GM18498 (cell line): Measurements from ENCODE around the gene VAT1.
A peak's percentile ranks its signal among the peaks of the same experiment; 100 is the strongest.
"Not testable (repeated sequence)": the region's sequence is repeated elsewhere in the genome, so short reads cannot be mapped to it uniquely, and the experiment has no call there.

Source experiments
- ATAC-seq: cut with Tn5 transposase; IDR thresholded peaks from one replicate; pipeline ENCODE4 v1.9.1; 2021; ENCODE audit warnings: mild to moderate bottlenecking, moderate library complexity; ENCODE audit not compliant: unreplicated experiment

VAT1 gene

GRCh38 chr17:43010667-43011308 lies 11.4 kb downstream of the VAT1 start:
- ATAC-seq, result no peak

DNA sequence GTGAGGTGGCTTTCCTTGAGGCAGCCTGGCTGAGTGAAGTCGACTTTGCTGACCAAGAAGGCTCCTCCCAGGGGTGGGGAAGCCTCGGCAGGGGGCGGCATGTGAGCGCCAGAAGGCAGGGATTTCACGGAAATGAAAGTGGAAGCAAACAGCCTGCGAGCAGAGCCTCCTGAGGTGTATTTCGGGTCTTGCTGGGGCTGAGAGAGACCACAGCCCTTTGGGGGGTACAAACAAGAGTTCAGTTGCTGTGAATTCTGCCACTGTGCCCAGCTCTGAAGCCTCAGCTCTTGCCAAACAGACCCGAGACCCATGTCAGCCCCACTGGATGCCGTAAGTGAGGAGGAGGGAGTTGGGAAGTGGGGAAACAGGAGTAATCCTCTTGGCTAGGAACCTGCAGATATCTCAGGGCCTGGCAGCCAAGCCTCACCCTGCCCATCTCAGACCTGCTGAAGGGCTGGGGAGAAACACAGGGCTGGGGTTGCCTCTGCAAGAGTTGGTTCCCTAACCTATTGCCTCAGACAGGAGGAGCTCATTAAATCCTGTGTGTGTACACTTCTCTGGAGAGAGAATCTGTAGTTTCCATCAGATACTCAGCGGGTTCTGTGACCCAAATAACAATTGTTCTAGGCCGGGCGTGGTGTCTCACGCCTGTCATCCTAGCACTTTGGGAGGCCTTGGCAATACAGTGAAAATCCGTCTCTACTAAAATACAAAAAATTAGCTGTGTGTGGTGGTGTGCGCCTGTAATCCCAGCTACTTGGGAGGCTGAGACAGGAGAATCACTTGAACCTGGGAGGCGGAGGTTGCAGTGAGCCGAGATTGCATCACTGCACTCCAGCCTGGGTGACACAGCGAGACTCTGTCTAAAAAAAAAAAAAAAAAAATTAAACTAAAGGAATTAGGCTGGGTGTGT lies 15.3 kb downstream of the VAT1 start, which contains the start of gene IFI35:
Gene IFI35, plus strand, starts transcription at position 146 of the 913 bp plus-strand sequence. Its CDS starts 164 bp downstream, at position 310.
- ATAC-seq, result peak; percentile 88

DNA sequence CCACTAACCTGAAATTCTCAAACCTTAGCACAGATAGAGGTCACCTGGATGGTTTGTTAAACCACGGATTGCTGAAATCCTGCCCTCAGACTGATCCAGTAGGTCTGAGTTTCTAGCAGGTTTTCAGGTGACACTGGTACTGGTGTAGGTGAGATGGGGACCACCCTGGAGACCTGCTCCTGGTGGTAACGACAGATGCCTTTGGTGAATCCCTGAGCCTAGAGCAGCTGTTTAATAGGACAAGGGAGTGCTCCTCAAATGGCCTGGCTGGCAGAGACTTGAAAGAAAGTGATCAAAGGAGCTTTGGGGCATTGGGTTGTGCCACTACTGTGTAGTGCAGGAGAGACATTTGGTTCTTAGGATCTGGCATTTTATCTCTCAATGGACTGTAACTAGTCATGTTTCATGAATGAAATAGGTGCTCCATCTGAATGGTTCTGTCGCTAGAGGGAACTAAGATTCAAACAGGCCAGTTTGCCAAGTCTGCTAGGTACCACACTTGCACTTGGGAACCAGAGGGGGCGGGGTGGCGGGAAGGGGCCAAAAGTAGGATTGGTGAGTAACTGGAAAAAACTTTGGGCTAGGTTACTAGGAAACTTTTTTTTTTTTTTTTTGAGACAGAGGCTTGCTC lies 18.5 kb downstream of the VAT1 start:
- no peak for ATAC-seq

GRCh38 chr17:43000894-43001293 lies 21.3 kb downstream of the VAT1 start:
- not testable (repeated sequence) for ATAC-seq

- no peak for ATAC-seq
Measured at GRCh38 chr17:42999003-42999525, 23.1 kb downstream of the VAT1 start.

GRCh38 chr17:42997984-42998938 lies 23.9 kb downstream of the VAT1 start, which contains the start of gene RPL27:
Gene RPL27, plus strand, starts transcription at chr17:42998419. Its CDS starts 332 bp downstream, at chr17:42998751.
- peak; percentile 92 for ATAC-seq

- no peak for ATAC-seq
Measured at GRCh38 chr17:42997390-42997983, 24.7 kb downstream of the VAT1 start.

GRCh38 chr17:42993913-42994312 lies 28.3 kb downstream of the VAT1 start:
- ATAC-seq, result not testable (repeated sequence)

- no peak for ATAC-seq
Measured at GRCh38 chr17:42992872-42993271, 29.3 kb downstream of the VAT1 start.

DNA sequence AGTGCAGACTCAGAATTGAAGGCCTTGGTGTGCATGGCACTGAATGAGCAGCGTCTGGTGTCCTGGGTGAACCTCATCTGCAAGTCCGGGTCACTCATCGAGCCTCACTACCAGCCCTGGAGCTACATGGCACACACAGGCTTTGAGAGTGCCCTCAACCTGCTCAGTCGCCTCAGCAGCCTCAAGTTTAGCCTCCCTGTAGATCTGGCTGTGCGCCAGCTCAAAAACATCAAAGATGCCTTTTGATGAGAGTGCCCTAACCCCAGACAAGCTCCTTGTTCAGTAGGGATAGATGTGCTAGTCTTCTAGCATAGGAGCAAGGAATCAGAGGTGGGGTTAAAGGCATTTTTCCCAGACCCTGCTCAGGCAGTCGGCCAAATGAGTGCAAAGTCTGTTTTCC lies 30.7 kb downstream of the VAT1 start:
- ATAC-seq, result no peak

- ATAC-seq, result no peak
Measured at GRCh38 chr17:42989726-42990652, 32.2 kb downstream of the VAT1 start.

- no peak for ATAC-seq
Measured at GRCh38 chr17:42989141-42989540, 33.0 kb downstream of the VAT1 start.

- ATAC-seq, result peak; percentile 37
Measured at GRCh38 chr17:42985225-42985624, 37.0 kb downstream of the VAT1 start.

GRCh38 chr17:42982266-42982665 lies 39.9 kb downstream of the VAT1 start:
- no peak for ATAC-seq

GRCh38 chr17:42980766-42981397 lies 41.3 kb downstream of the VAT1 start:
- peak; percentile 61 for ATAC-seq

DNA sequence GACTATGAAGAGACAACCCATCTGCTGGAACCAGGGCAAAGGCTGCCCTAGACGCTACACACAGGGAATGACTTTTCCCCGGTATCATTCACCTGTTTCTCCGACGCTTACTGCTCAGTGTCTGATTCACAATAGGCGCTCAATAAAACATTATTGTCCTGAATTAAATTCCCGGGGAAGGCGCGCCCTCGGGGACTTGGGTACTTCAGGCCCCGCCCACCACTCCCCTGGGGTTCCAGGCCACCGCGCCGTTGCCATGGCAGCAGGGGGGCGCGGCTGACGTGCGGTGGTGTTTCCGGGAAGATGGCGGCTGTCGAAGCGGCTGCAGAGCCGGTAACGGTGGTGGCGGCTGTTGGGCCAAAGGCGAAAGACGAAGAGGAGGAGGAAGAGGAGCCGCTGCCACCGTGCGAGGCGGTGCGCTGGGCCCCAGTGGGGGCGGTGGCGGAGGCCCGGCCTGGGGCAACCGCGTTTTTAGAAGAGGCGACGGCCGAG lies 41.9 kb downstream of the VAT1 start, which contains the start of gene RUNDC1:
Gene RUNDC1, plus strand, starts transcription at position 292 of the 492 bp plus-strand sequence. Its CDS starts 12 bp downstream, at position 304.
- peak; percentile 76 for ATAC-seq

- ATAC-seq, result peak; percentile 33
Measured at GRCh38 chr17:42979511-42980273, 42.5 kb downstream of the VAT1 start, which contains the start of gene PTGES3L. Gene PTGES3L, minus strand, starts transcription at chr17:42980080. Its CDS starts 27 bp downstream, at chr17:42980053.
